Frontal cortex (tissue), 4 donors: ENCODE data around the gene RGPD8. TPM values are rescaled to one million over a fixed set of nuclear protein-coding genes. Genes with fewer than 3 reads are reported as not detected.
"Not testable (repeated sequence)": the region's sequence is repeated elsewhere in the genome, so short reads cannot be mapped to it uniquely, and the experiment has no call there.

Experiments used
- DNase-seq, 2 donors: peaks; one replicate each; pipeline ENCODE4 v3.0.0; 2012; ENCODE audit warnings: low spot score in 2 of 2
- FAIRE-seq: peaks from 2 replicates; lab custom pipeline; 2012; peaks lifted over from hg19 to GRCh38; lab: Jason Lieb, UNC
- total RNA-seq: library from RNA; depleted of rRNA; stranded (reverse); fragments of >200 nt; gene quantifications from one replicate; pipeline ENCODE4 v1.2.3, GENCODE V29; 2014
- donor health status: control.
- donor health status: control.
- donor health status: control.

The RGPD8 gene
- total RNA-seq, result 39.1 TPM

DNA sequence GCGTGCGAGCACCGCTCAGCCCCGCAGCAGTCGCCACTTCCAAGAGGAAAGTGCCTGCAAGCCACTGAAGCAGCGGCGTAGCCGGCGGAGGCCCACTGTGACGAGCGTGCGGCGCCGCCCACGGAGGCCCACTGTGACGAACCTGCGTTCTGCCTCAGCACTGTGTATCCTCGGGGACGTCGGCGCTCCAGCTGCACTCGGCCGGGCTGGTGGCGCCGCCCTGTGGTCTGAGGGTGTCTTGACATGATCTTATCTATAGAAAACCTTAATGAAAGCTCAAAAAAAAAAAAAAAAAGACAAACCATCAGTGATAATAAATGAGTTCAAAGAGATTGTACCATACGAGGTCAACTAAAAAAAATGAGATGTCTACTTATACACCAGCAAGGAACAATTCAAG is at the start of gene RGPD8:
Gene RGPD8, minus strand, starts transcription at position 166 of the 400 bp plus-strand sequence. CDS start 192 bp downstream, outside the sequence.
- peak; percentile 97 for FAIRE-seq
- DNase-seq, result peak; percentile 29 to 58

GRCh38 chr2:112483042-112483473 is 49.6 kb upstream of the RGPD8 start:
- DNase-seq (peak; percentile 39 to 43), FAIRE-seq (no peak)

DNA sequence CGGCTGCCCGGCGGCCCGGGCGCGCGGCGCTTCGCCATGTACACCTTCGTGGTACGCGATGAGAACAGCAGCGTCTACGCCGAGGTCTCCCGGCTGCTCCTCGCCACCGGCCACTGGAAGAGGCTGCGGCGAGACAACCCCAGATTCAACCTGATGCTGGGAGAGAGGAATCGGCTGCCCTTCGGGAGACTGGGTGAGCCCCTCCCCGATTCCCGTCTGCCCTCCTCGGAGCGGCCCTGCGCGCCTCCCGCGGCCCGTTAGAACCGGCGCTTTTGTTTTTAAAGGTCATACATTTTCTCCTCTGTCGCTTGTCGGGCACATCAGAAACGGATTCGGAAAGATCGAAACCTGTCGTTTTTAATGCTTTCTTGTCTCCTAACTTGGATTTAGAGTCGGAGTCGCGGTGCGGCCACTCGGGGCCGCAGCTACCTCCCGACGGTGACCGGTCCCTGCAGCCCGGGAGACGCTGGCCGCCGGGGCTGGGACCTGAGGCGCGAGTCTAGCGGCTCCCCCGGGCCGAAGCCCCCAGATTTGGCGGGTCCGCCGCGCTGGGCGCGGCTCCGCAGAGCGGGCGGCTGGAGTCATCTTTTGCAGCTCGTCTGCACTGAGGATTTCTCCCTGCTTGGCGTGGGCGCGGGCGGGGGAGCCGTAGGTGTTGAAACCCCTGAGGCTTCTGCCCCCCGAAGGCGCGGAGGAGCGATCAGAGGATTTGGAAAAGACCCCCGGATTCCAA is 49.0 kb upstream of the RGPD8 start:
- FAIRE-seq, result no peak
- DNase-seq, result peak; percentile 29 to 56

GRCh38 chr2:112481528-112482233 is 48.2 kb upstream of the RGPD8 start, which contains the start of gene TTL:
TSS of gene TTL (plus strand) at chr2:112482156. CDS start at chr2:112482345, 189 bp downstream.
- DNase-seq, result peak; percentile 90 to 96

DNA sequence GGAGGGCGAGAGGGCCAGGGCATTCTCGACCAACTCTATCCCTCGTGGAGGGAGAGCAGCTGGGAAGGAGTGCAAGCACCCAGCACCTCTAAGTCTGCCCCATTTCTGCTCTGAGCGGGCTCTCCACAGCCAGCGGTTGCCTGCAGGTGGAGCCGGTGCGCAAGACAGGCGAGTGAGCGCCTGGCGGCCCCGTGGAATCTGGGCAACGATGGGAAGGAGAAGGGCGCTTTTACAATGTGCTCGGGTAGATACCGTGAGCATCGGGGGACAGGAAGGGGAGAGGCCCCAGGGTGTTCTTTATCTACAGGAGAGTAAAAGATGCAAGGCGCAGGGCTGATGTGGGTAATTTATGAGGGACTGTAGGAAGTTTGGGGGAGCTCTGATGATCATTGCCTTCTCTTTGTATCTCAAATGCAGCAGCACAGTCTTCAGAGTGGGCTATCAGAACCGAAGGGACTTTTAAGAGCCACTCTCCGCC is 47.6 kb upstream of the RGPD8 start:
- no peak for FAIRE-seq
- peak; percentile 84 to 87 for DNase-seq

More at GRCh38 chr2:112481528-112482233, 48.2 kb upstream of the RGPD8 start, which contains the start of gene TTL:
- FAIRE-seq, result no peak

GRCh38 chr2:112480530-112481049 is 47.1 kb upstream of the RGPD8 start:
- peak in 1 of 2 donors; percentile 22 for DNase-seq
- FAIRE-seq, result no peak

GRCh38 chr2:112476434-112476833 is 43.0 kb upstream of the RGPD8 start:
- DNase-seq, result no peak

DNA sequence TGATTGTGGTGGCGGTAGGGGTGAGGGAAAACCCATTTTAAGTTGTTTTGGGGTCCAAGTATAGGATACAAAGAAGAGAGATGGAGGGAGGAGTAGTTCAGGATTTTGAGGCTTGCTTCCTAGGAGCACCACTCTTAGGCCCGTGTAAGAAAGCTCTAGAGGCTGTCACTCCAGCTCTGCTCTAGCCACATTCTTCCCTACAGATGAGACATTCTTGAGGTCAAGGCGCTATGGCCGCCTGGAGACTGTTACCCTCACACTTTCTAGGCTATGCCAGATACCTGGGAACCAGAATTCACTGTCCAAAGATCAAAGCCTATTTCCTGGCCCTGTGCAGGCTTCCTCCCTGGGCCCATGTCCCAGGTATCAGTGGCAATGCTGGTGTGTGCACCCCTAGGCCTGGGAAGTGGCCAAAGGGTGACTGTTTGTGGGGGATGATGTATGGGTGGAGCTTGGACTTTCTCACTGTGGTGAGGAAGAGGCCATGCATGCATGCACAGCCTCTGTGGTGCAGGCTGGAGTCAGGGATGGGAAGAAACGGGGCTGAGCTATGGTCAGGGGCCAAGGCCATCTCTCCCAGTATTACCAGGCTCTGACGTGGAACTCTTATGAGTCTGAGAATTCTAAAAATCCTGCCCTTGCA is 41.5 kb upstream of the RGPD8 start:
- FAIRE-seq, result no peak

More at GRCh38 chr2:112476434-112476833, 43.0 kb upstream of the RGPD8 start:
- no peak for FAIRE-seq

GRCh38 chr2:112472547-112473263 is 39.3 kb upstream of the RGPD8 start:
- no peak for FAIRE-seq
- DNase-seq, result peak in 1 of 2 donors; percentile 21

More for the DNA sequence above, 41.5 kb upstream of the RGPD8 start:
- no peak for DNase-seq

- no peak for DNase-seq
Measured at GRCh38 chr2:112465382-112465781, 31.9 kb upstream of the RGPD8 start.

DNA sequence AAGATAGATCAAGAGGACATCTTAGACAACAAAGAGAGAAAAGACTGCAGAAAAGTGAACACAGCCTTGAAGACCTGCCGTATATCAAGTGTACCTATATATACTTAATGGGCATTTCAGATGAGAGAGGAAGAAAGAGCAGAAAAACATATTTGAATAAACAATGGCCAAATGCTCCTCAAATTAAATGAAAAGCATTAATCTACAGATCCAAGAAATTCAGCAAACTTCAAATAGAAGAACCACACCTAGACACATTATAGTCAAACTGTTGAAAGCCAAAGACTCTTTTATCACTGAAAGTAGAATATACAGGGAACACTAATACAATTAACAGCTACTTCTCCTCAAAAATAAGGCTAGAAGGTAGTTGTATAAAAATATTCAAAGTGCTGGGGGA is 29.8 kb upstream of the RGPD8 start:
- no peak for FAIRE-seq
- no peak for DNase-seq

More at GRCh38 chr2:112465382-112465781, 31.9 kb upstream of the RGPD8 start:
- no peak for FAIRE-seq

- FAIRE-seq, result no peak
- DNase-seq, result no peak
Measured at GRCh38 chr2:112462178-112462577, 28.7 kb upstream of the RGPD8 start.

GRCh38 chr2:112459372-112459771 is 25.9 kb upstream of the RGPD8 start:
- DNase-seq (no peak), FAIRE-seq (no peak)

DNA sequence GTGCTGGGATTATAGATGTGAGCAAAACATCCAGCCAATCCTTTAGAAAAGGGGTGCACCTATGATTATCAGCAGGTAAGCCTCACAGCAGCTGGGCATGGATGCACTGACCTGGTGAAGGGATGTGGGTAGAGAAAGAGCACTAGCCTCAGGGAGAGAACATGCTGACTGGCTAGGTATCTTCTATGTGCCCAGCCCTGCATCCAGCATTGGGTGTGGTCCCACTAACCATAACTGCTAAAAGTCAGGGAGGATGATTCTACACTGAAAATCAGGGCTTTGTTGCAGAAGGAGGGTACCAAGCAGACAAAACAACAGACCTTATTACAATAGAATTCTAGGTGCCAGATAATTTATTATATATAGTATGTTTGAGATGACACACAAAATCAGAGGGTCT is 21.1 kb upstream of the RGPD8 start:
- DNase-seq, result no peak
- no peak for FAIRE-seq

GRCh38 chr2:112451317-112451716 is 17.9 kb upstream of the RGPD8 start:
- FAIRE-seq (no peak), DNase-seq (no peak)

DNA sequence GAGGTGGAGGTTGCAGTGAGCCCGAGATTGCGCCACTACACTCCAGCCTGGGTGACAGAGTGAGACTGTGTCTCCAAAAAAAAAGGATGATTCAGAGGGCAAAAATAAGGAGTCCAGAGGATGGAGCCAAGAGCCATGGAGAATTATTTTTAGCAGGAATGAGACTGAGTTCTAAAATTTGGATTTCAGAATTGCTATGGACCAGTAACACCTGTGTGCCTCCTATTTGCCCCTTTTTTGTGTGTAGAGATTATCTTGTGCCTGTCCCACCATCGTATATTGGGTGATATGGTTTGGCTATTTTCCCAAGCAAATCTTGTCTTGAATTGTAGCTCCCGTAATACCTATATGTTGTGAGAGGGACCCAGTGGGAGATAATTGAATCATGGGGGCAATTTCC is 16.4 kb upstream of the RGPD8 start:
- no peak for DNase-seq
- FAIRE-seq, result no peak

DNA sequence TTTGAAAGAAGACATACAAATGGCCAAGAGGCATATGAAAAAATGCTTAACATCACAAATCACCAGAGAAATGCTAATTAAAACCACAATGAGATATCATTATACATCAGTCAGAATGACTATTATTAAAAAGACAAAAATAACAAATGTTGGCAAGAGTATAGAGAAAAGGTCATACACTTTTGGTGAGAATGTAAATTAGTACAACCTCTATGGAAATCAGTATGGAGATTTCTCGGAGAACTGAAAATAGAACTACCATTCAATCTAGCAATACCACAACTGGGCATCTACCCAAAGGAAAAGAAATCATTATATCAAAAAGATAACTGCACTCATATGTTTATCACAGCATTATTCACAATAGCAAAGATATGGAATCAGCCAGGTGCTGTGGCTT is 10.8 kb upstream of the RGPD8 start:
- not testable (repeated sequence) for FAIRE-seq, DNase-seq

DNA sequence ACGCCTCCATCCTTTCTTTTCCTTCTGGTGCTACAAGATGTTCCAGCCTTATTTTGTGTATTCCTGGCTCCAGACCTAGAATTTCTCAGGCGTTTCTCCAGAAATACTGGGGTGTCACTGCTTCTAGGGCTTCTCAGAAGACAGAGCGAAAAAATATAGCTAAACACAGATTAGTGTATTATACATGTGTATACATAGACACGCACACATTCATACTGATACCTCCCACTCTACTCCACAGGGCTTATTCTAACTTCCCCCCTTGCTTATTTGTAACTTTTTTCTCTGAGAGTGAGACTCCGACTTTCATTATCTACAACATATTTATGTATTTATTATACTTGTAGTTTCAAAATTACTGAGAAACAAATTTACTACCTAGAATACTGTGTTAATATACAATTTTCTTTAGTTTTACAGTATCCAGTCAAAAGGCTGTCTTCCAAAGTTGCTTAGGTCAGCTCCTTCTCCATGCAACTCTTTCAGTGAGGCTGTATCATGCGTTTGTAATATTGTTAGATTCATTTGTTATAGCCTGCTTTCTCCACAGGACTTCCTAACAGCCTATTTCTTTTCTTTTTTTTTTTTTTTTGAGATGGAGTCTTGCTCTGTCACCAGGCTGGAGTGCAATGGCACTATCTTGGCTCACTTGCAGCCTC is 5.3 kb upstream of the RGPD8 start:
- not testable (repeated sequence) for FAIRE-seq

GRCh38 chr2:112437405-112437831 is 4.0 kb upstream of the RGPD8 start:
- FAIRE-seq, DNase-seq: not testable (repeated sequence)

More for the DNA sequence above, 5.3 kb upstream of the RGPD8 start:
- DNase-seq, result not testable (repeated sequence)
